OCI-LY7 (cell line): ENCODE data around the gene SEPTIN12. TPM values are rescaled to one million over a fixed set of nuclear protein-coding genes. Genes with fewer than 3 reads are reported as not detected.

Experiments
- Bru-seq: library from RNA; stranded (reverse); fragments of 400-500 nt; gene quantifications from one replicate; lab custom pipeline; 2021; lab: Mats Ljungman, UMichigan
- BruChase-seq, 2 experiments: library from RNA; stranded (reverse); fragments of 400-500 nt; gene quantifications; one replicate each; lab custom pipeline; 2021; lab: Mats Ljungman, UMichigan
- BruUV-seq: library from RNA; stranded (reverse); fragments of 400-500 nt; replicated peaks from 2 replicates; lab custom pipeline; 2021; lab: Mats Ljungman, UMichigan
- CTCF ChIA-PET: fragments of 300-600 bp; sonication (Branson Sonifier 250); formaldehyde crosslinking; loops from one replicate; lab custom pipeline; 2022; ENCODE audit warnings: antibody characterized with exemption; ENCODE audit not compliant: unreplicated experiment; lab: Charles Lee
- POLR2A ChIA-PET: fragments of 300-600 bp; sonication (Branson Sonifier 250); formaldehyde crosslinking; loops from one replicate; lab custom pipeline; 2022; ENCODE audit warnings: antibody characterized with exemption; lab: Charles Lee
- DNase-seq: peaks from one replicate; pipeline ENCODE4 v3.0.0-alpha.2; 2015; ENCODE audit warnings: low spot score
- H2AFZ ChIP-seq: fragments of 200-600 bp; sonication (generic), shearing (Covaris generic); 2 replicates; pipeline ENCODE4 v1.6.1; 2014; ENCODE audit warnings: mild to moderate bottlenecking, antibody characterized with exemption, low read length, moderate library complexity
- H3K27ac ChIP-seq: fragments of 200-600 bp; sonication (generic); 2 replicates; pipeline ENCODE4 v1.5.1; 2014; ENCODE audit warnings: mixed run types, low read depth, mild to moderate bottlenecking, moderate library complexity, low read length, inconsistent platforms; ENCODE audit not compliant: poor library complexity, severe bottlenecking
- H3K36me3 ChIP-seq: fragments of 200-600 bp; sonication (generic); 2 replicates; pipeline ENCODE4 v1.6.1; 2014; ENCODE audit warnings: mild to moderate bottlenecking, antibody characterized with exemption, low read length, moderate library complexity, mixed read lengths; ENCODE audit not compliant: insufficient read depth
- H3K4me1 ChIP-seq: fragments of 200-600 bp; sonication (generic); 2 replicates; pipeline ENCODE4 v1.5.1; 2014; ENCODE audit warnings: mild to moderate bottlenecking, low read length; ENCODE audit not compliant: insufficient read depth, poor library complexity, severe bottlenecking
- H3K4me2 ChIP-seq: fragments of 200-600 bp; sonication (generic); 2 replicates; pipeline ENCODE4 v1.6.1; 2014; ENCODE audit warnings: mild to moderate bottlenecking, low read length
- H3K4me3 ChIP-seq: fragments of 200-600 bp; sonication (generic); 2 replicates; pipeline ENCODE4 v1.5.1; 2014; ENCODE audit warnings: mild to moderate bottlenecking, low read depth, low read length; ENCODE audit not compliant: poor library complexity, severe bottlenecking
- H3K79me2 ChIP-seq: fragments of 200-600 bp; sonication (generic); 2 replicates; pipeline ENCODE4 v1.6.1; 2016; ENCODE audit warnings: low read depth, mild to moderate bottlenecking, low read length, moderate library complexity, mixed read lengths; ENCODE audit not compliant: insufficient read depth
- H3K9me2 ChIP-seq: fragments of 200-600 bp; sonication (generic); 2 replicates; pipeline ENCODE4 v1.6.1; 2016; ENCODE audit warnings: mild to moderate bottlenecking, low read length, mixed read lengths; ENCODE audit not compliant: insufficient read depth
- H3K9me3 ChIP-seq: fragments of 200-600 bp; sonication (generic); 2 replicates; pipeline ENCODE4 v1.6.1; 2014; ENCODE audit warnings: mild to moderate bottlenecking, mixed run types, low read length, mixed read lengths
- H4K20me1 ChIP-seq: fragments of 200-600 bp; sonication (generic); 2 replicates; pipeline ENCODE4 v1.6.1; 2014; ENCODE audit warnings: mild to moderate bottlenecking, antibody characterized with exemption, low read length, moderate library complexity, mixed read lengths; ENCODE audit not compliant: insufficient read depth
- EZH2phosphoT487 ChIP-seq: fragments of 200-600 bp; sonication (generic); IDR thresholded peaks from 2 replicates; pipeline ENCODE4 v1.6.1; 2018; ENCODE audit warnings: low read depth, borderline replicate concordance, mild to moderate bottlenecking, mixed run types, antibody characterized with exemption, low read length, moderate library complexity, mixed read lengths
- intact Hi-C: fragments of 100-400 bp; cut with micrococcal nuclease; formaldehyde crosslinking; loops from one replicate; pipeline ENCODE4 v1.10.0; 2022; ENCODE audit not compliant: unreplicated experiment
- long read RNA-seq: library from polyadenylated mRNA; stranded (forward); transcript quantifications from one replicate; pipeline ENCODE4 v2.0.0, GENCODE V29; 2022
- total RNA-seq, 2 experiments: library from RNA; depleted of rRNA in 1 of 2; stranded (reverse); fragments of >200 nt in 1 of 2; shearing (Covaris generic) in 1 of 2; gene quantifications; 2 replicates each; pipeline ENCODE4 v1.2.3, GENCODE V29; 2014 to 2022
- TF ChIP-seq, protein P1 (sequence below): fragments of 200-600 bp; sonication (generic); conservative IDR thresholded peaks from 2 replicates; pipeline ENCODE4 v1.5.1; 2014; ENCODE audit warnings: mild to moderate bottlenecking, antibody characterized with exemption, low read length, moderate library complexity, mixed read lengths

Gene SEPTIN12, protein sequence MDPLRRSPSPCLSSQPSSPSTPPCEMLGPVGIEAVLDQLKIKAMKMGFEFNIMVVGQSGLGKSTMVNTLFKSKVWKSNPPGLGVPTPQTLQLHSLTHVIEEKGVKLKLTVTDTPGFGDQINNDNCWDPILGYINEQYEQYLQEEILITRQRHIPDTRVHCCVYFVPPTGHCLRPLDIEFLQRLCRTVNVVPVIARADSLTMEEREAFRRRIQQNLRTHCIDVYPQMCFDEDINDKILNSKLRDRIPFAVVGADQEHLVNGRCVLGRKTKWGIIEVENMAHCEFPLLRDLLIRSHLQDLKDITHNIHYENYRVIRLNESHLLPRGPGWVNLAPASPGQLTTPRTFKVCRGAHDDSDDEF
- total RNA-seq (2014; rRNA removed; shearing (Covaris generic)) (not detected in 2 replicates), total RNA-seq (2022) (not detected in 2 replicates), Bru-seq, nascent RNA (not detected), BruChase-seq, experiment 1, labeled RNA remaining after a 6-hour chase (not detected), BruChase-seq, experiment 2, labeled RNA remaining after a 2-hour chase (not detected)
- long read RNA-seq: 0 reads

- BruUV-seq: no TSS peak
- no peaks in the 10 kb centered on the region for H3K9me3 ChIP-seq
- no peak within 1 kb of the TSS for H2AFZ ChIP-seq
- POLR2A ChIA-PET: interaction anchor here (1.4 kb wide), 1 partner anchor 53 kb away, joined by 3 read pairs; the partner anchor contains the start of genes ANKS3 and DNAAF8
- H3K79me2 ChIP-seq: no peaks in the 10 kb centered on the region
- TF ChIP-seq EZH2phosphoT487: no peak
- TF ChIP-seq, protein P1, sequence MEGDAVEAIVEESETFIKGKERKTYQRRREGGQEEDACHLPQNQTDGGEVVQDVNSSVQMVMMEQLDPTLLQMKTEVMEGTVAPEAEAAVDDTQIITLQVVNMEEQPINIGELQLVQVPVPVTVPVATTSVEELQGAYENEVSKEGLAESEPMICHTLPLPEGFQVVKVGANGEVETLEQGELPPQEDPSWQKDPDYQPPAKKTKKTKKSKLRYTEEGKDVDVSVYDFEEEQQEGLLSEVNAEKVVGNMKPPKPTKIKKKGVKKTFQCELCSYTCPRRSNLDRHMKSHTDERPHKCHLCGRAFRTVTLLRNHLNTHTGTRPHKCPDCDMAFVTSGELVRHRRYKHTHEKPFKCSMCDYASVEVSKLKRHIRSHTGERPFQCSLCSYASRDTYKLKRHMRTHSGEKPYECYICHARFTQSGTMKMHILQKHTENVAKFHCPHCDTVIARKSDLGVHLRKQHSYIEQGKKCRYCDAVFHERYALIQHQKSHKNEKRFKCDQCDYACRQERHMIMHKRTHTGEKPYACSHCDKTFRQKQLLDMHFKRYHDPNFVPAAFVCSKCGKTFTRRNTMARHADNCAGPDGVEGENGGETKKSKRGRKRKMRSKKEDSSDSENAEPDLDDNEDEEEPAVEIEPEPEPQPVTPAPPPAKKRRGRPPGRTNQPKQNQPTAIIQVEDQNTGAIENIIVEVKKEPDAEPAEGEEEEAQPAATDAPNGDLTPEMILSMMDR: no peak
- no peak within 1 kb of the TSS for H3K27ac ChIP-seq
- H3K4me2 ChIP-seq: no peak within 1 kb of the TSS
- no peaks in the 10 kb centered on the region for H3K36me3 ChIP-seq
- CTCF ChIA-PET: interaction anchor here (0.6 kb wide), 1 partner anchor 53 kb away, joined by 3 read pairs; no protein-coding TSS in a partner anchor
- H3K9me2 ChIP-seq: no peaks in the 10 kb centered on the region
- no peak within 1 kb of the TSS for H3K4me3 ChIP-seq
- intact Hi-C loops: no loop called here
- DNase-seq: no peak
- no peaks in the 10 kb centered on the region for H3K4me1 ChIP-seq
- no peaks in the 10 kb centered on the region for H4K20me1 ChIP-seq
Observed at GRCh38 chr16:4787627-4788482, at the start of gene SEPTIN12. SEPTIN12 (minus strand) TSS chr16:4788345; CDS start chr16:4787645, 700 bp downstream.

DNA sequence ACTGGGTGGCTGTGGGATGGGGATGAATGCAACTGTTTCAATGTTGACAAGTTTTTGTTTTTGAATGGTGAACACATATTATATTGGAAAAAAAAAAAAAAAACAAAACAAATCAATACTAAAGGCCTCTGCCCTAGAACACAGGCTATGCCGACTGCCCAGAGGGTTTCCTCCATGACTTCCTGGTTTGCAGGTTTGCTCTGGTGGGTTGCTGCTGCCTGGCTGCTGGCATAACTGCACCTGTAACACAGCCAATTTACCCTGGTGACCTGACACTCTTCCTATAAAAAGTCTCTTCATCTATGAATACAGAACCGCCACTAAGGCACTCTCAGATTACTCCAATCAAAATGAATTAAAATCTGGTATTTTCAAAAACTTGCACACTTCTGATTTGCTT is 48.6 kb upstream of the SEPTIN12 start:
- no TSS peak for BruUV-seq

More for the DNA sequence above, 48.6 kb upstream of the SEPTIN12 start:
- no peak for TF ChIP-seq EZH2phosphoT487
- TF ChIP-seq, protein P1: no peak
- Histone ChIP-seq H3K9me3 (no peaks in the 10 kb centered on the region), H2AFZ (no peak overlapping the region), H4K20me1 (no peaks in the 10 kb centered on the region), H3K9me2 (no peaks in the 10 kb centered on the region), H3K36me3 (peaks cover 93% of the 10 kb centered on the region), H3K27ac (no peak overlapping the region), H3K4me1 (no peaks in the 10 kb centered on the region), H3K4me3 (no peak overlapping the region), H3K79me2 (no peaks in the 10 kb centered on the region; the same call in 1 of the 2 replicates), H3K4me2 (no peak overlapping the region)
- ChIA-PET POLR2A (interaction anchor here (0.6 kb wide), 1 partner anchor 27 kb away, joined by 6 read pairs; no protein-coding TSS in a partner anchor), CTCF (no interaction called here)
- intact Hi-C loops: no loop called here
- no peak for DNase-seq
